NCI-H82 treated with DMSO at 0.1 percent for 48 hours (cell line): Measurements from ENCODE around the gene LYRM7.
"Not testable (repeated sequence)": the region's sequence is repeated elsewhere in the genome, so short reads cannot be mapped to it uniquely, and the experiment has no call there.

Experiments used
- DNase-seq: peaks from one replicate; lab custom pipeline; 2025; ENCODE audit not compliant: unreplicated experiment; lab: John Stamatoyannopoulos, UW

LYRM7 gene

DNA sequence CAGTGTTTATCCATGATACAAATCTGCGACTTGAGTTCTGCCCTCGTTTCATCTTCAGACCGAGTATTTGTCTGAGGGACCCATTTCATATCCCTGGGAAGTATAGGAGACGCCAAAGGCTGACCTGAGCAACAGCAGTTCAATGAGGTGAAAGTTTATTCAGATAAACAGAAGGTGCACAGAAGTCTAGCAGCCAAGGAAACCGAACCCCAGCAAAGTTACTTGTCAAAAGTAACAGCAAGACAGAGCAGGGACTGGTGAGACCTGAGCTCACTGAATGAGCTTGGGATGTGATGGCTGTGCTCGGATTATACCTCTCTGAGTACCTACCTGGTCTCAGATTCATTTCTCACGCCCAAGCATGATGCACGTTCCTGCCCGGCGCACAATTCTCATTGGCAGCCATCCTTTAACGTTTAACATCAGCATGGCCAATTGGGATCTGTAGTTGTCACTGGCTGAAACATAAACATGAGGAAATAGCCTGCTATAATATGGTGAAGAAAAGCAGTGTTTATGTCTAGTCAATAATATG is 599 bp downstream of the LYRM7 start:
- no peak for DNase-seq

DNA sequence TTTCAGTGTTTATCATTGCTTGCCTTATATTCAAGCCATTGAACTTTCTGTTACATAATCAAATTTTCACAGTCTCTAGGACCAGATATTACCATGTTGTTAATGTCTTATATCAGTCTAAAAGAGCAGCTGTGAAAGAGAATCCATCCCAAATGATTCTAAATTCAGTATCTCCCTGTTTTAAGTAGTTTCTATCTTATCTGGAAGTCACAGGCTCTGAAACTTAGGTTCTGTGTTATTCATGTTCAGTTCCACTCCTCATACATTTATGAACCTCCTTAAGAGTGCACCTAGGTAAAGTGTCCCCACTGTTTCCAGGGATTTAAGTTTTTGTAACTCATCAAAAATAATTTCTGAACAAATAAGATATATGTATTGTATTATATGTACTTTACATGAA is 9.7 kb downstream of the LYRM7 start:
- DNase-seq = no peak

GRCh38 chr5:131182839-131183238 is 12.1 kb downstream of the LYRM7 start:
- no peak for DNase-seq

- DNase-seq = no peak
These were observed 14.9 kb downstream of the LYRM7 start for GRCh38 chr5:131185523-131186104.

DNA sequence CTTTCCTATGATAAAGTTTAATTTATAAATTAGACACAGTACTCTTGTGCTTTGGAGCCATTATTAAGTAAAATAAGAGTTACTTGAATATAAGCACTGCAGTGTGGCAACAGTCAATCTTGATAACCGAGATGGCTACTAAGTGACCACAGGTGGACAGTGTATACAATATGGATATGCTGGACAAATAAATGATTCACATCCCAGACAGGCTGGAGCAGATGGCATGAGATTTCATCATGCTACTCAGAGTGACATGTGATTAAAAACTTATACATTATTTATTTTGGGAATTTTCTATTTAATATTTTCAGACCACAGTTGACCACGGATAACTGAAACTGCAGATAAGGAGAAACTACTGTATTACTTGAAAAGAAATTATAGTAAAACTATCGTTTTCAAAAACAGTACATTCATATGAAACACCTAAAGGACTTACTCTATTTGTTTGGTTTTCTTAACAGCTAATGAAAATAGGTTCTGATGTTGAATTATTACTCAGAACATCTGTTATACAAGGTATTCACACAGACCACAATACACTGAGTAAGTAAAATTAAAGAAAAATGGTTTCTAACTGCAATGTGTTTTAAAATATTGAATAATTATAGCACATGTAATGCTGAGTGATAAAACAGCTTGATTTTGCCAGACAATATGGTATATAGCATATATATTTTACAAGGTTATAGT is 16.0 kb downstream of the LYRM7 start:
- no peak for DNase-seq

DNA sequence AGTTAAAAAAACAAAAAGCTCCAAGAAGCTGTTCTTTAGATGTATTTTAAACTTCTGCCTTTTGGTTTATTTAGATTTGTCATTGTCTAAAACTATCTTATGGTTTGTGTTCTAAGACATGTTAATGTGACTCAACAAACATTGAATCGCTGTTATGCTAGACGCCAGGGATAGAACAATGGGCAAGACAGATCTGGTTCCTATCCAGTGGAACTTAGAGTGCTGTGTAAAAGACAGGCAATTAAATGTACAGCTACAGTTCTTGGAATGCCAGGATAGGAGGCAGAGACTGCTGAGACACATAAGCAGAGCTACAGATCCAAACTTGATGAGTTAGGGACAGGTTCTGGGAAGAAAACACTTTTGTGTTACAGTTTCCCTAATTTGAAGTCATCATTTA is 22.4 kb downstream of the LYRM7 start:
- no peak for DNase-seq

GRCh38 chr5:131193897-131194296 is 23.2 kb downstream of the LYRM7 start:
- DNase-seq = not testable (repeated sequence)

- no peak for DNase-seq
These were observed 24.0 kb downstream of the LYRM7 start for GRCh38 chr5:131194725-131195124.

GRCh38 chr5:131195696-131196095 is 25.0 kb downstream of the LYRM7 start:
- no peak for DNase-seq

GRCh38 chr5:131196331-131196730 is 25.6 kb downstream of the LYRM7 start:
- DNase-seq = no peak

- no peak for DNase-seq
These were observed 27.9 kb downstream of the LYRM7 start for GRCh38 chr5:131198625-131199024.

- no peak for DNase-seq
These were observed 29.8 kb downstream of the LYRM7 start for GRCh38 chr5:131200560-131200959.

DNA sequence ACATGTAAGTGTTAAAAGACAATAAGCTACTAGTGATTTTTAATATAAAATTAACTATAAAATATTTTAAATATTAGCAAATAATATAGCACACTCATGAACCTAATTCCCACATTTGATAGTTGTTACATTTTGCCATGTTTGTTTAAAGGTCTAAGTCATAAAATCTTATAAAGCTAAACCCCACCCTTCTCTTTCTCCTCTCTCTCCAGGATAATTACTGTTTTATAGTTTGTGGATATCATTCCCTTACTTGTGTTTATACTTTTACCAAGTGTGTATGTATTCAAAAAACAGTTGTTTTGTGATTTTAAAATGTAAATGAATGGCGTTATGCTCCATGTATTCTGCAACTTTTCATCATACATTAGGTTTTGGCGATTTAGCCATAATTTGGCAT is 34.2 kb downstream of the LYRM7 start:
- DNase-seq = no peak

GRCh38 chr5:131206061-131206460 is 35.3 kb downstream of the LYRM7 start:
- DNase-seq = no peak

DNA sequence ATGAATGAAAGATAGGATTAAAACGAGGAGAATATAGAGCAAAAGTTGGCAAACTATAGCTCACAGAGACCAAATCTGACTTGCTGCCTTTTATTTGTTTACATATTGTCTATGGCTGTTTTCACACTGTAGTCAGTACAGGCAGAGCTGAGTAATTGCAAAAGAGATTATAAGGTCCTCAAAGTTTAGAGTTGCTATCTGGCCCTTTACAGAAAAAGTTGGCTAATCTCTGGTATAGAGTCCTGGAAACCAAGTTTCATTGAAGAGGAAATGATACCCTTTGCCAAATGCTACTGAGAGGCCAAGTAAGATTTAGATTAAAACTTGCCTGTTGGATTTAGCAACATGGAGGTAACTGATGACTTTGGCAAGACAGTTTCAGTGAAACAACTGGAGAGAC is 36.0 kb downstream of the LYRM7 start:
- DNase-seq = no peak

DNA sequence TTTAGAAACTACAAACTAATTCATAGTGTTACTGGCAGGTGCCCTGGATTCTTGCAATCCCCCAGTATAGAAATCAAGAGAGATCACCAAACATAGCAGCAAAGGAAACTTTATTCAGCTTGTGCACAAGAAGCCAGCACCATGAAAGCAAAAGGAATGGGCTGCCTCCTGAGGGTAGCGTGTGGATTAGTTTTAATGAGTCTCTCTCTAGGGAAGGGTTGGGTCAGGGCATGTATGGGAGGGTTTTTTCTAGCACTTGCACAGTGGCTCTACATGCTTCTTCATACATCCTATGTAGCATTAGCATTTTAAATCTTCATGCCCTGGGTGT is 38.4 kb downstream of the LYRM7 start:
- no peak for DNase-seq

GRCh38 chr5:131209506-131210150 is 38.9 kb downstream of the LYRM7 start:
- peak; percentile 53 for DNase-seq

DNA sequence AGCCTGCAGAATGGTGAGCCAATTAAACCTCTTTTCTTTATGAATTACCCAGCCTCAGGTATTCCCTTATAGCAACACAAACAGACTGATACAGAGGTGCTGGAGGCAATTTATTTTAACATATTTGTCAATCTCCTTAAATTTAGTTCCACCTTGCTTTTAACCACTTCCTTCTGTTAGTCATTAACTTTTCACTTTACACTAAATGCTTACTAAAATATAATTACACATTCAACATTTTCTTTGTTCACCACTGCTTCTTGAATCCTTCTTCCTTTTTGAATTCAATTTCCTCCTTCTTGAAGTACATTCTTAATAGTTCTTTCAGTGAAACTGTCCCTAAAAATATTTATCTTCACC is 39.4 kb downstream of the LYRM7 start:
- no peak for DNase-seq

DNA sequence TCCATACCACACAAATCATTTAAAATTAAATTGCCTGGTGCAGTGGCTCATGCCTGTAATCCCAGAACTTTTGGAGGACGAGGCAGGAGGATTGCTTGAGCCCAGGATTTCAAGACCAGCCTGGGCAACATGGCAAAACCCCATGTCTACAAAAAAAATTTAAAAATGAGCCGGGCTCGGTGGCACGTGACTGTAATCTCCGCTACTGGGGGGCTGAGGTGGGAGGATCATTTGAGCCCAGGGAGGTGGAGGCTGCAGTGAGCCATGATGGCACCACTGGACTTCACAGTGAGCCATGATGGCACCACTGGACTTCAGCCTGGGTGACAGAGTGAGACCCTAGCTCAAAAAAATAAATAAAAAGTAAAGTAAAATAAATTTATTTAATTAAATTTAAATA is 40.9 kb downstream of the LYRM7 start:
- no peak for DNase-seq

DNA sequence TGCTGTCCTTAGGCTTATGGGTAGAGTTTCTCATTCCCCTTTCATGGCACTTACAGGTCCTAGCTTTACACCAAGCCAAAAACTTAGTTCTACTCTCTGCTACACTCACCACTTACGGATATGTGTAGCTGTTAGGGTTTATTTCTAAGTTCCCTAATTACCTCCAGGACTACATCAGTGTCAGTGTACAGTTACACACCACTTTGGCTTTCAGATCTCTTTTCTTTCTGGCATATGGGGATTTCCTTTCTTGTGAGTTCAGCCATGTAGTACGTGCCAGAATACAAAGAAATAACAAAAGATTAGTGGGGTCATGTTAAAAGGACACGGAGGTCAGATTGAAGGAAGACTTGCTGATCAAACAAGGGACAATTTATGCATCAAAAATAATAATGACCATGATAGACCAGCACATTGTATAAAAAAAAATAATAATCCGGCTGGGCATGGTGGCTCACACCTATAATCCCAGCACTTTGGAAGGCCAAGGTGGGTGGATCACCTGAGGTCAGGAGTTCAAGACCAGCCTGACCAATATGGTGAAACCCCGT is 41.8 kb downstream of the LYRM7 start:
- DNase-seq = no peak

- no peak for DNase-seq
These were observed 44.0 kb downstream of the LYRM7 start for GRCh38 chr5:131214609-131215227.

GRCh38 chr5:131217791-131218190 is 47.0 kb downstream of the LYRM7 start:
- no peak for DNase-seq
